Tongue (tissue), 2 donors: Measurements from ENCODE around the gene KNDC1. TPM values are rescaled to one million over a fixed set of nuclear protein-coding genes. Genes with fewer than 3 reads are reported as not detected.
"Not testable (repeated sequence)": the region's sequence is repeated elsewhere in the genome, so short reads cannot be mapped to it uniquely, and the experiment has no call there.

Experiments used
- DNase-seq: peaks from one replicate; pipeline ENCODE4 v3.0.0-alpha.2; 2015
- total RNA-seq: library from RNA; depleted of rRNA; stranded (reverse); fragments of >200 nt; gene quantifications from one replicate; pipeline ENCODE4 v1.2.3, GENCODE V29; 2014

KNDC1 gene
- total RNA-seq, 1 donor from 2014 or later, result 1.7 TPM

DNA sequence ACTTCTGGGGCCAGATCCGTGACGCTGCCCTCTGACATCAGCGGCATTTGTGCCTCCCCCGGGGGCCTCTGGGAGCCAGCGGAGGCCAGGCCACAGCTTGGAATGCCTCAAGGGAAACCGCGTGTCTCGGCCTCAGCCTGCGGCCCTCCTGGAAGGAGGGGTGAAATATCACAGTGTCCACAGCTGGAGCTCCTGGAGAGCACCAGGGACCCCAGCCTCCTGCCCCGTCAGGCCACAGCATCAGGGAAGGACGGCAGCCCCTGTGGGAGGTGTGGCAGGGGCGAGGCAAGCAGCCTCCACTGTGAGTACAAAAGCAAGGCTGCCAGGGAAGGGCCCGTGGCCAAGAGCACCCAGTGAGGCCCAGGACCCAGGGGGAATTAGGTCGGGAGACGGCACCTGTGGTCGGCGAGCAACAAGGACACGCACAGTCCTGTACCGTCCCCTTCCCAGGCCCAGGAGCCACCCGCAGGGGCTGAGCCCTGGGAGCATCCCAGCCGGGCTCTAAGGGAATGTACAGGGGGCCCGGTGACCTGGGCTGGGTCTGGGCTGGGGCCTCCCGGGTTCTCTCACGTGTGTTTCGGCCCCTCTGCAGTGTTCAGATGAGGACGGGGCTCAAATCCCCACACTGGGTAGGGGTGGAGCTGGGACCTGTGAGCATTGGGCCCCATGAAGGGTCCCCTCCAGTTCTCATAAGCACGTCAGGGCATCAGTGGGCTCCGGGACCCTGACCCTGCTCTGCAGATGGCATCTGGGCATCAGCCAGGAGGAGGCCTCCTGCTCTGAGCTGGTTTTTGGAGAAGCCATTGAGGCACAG lies 18.7 kb upstream of the KNDC1 start:
- DNase-seq, result no peak

DNA sequence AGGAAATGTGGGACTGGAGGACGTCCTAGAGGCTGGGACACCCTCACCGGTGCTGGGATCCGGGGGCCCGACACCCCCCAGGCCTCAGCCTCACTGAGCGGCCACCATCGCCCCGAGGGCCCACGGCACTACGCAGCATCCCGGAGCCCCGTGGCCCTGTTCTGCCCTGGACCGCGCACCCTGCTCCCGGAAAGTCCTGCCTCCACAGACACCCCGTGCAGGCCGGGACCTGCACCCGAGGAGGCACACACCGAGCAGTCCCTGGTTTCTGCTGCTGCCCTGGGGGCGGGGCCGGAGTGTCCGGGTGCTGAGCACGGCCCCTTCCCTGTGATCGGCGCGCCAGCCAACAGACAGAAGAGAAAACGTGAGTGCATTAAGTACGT lies 18.1 kb upstream of the KNDC1 start:
- DNase-seq, result no peak

GRCh38 chr10:133142523-133143199 lies 17.4 kb upstream of the KNDC1 start:
- DNase-seq, result no peak

DNA sequence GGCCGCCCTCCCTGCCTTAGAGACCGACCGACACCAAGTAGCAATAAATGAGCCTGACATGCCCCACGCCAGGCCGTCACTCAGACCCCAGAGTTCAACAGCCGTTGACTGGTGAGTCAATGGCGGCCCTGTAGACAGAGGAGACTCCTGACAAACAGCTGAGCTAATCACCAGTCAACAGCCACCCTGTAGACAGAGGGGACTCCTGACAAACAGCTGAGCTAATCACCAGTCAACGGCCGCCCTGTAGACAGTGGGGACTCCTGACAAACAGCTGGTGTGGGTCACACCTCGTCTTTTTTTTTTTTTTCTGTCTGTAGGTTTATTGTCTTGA lies 16.9 kb upstream of the KNDC1 start:
- peak; percentile 60 for DNase-seq

- no peak for DNase-seq
These were observed 16.5 kb upstream of the KNDC1 start for GRCh38 chr10:133143546-133143945.

DNA sequence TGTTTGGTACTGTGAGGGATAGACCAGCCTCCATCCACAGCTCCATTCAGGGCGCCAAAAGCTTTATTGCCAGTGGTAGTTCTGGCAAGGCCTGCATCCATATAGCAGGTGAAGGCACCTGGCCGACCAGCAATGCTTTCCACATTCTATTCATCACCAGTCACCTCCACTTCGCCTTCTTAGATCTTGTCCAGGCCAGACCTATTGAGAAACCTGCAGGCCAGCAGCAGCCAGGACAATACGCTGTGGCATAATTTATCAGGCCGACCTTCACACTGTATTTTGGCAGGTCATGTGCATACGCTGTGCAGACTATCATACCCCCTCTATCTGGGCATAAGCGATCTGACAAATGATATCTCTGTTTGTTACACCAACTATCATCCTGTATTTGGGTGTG lies 15.2 kb upstream of the KNDC1 start:
- no peak for DNase-seq

GRCh38 chr10:133150226-133150625 lies 9.8 kb upstream of the KNDC1 start:
- DNase-seq, result no peak

DNA sequence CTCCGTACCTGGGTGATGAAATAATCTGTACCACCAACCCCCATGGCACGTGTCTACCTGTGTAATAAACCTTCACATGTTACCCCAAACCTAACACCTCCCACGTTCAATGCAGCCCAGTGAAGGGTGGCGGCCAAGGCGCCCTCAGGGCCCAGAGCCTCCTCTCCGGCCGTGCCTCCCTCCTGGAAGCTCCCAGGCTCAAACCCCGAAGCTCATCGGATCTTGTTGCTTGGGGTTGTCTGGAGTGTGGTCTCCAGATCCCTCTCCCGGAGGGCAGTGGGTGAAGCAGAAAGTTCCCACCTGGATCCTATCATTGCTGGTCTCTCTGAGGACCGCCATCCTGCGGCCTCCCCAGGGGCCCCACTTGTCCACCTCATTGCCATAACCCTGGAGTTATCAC lies 9.4 kb upstream of the KNDC1 start:
- DNase-seq, result no peak

GRCh38 chr10:133151071-133151470 lies 8.9 kb upstream of the KNDC1 start:
- not testable (repeated sequence) for DNase-seq

GRCh38 chr10:133151543-133151972 lies 8.5 kb upstream of the KNDC1 start:
- no peak for DNase-seq

GRCh38 chr10:133154411-133154810 lies 5.6 kb upstream of the KNDC1 start:
- DNase-seq, result no peak

DNA sequence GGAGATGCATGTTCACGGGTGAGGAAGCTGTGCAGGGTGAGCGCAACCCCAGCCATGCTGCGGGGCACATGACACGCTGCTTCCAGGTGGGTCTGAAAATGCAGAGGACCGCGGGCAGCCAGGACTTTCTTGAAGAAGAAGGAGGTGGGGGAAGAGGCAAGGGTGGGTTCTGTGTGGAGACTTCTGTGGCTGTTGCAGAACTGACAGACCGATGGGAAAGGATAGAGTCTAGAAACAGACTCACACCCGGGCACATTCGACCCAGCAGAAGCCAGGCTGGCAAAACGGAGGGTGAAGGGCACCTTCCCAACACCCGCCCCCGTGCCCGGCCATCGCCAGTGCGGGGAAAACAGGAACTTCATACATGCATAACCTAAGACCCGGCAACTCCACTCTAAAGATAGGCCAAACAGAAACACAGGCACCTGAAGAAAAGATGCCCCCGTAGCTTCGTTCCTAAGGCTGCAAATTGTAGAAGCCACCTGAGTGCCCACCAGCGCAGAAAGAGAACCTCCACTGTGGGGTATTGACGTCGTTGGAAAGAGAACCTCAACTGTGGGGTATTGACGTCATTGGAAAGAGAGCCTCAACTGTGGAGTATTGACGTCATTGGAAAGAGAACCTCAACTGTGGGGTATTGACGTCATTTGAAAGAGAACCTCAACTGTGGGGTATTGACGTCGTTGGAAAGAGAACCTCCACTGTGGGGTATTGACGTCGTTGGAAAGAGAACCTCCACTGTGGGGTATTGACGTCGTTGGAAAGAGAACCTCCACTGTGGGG lies 4.8 kb upstream of the KNDC1 start:
- no peak for DNase-seq

- DNase-seq, result no peak
These were observed 3.1 kb upstream of the KNDC1 start for GRCh38 chr10:133156674-133157579.

- DNase-seq, result no peak
These were observed 2.2 kb upstream of the KNDC1 start for GRCh38 chr10:133157662-133158436.

GRCh38 chr10:133158437-133158755 lies 1.6 kb upstream of the KNDC1 start:
- DNase-seq, result no peak

- peak; percentile 78 for DNase-seq
These were observed 1.0 kb upstream of the KNDC1 start for GRCh38 chr10:133158756-133159610.

GRCh38 chr10:133159611-133159949 lies 439 bp upstream of the KNDC1 start:
- DNase-seq, result no peak

DNA sequence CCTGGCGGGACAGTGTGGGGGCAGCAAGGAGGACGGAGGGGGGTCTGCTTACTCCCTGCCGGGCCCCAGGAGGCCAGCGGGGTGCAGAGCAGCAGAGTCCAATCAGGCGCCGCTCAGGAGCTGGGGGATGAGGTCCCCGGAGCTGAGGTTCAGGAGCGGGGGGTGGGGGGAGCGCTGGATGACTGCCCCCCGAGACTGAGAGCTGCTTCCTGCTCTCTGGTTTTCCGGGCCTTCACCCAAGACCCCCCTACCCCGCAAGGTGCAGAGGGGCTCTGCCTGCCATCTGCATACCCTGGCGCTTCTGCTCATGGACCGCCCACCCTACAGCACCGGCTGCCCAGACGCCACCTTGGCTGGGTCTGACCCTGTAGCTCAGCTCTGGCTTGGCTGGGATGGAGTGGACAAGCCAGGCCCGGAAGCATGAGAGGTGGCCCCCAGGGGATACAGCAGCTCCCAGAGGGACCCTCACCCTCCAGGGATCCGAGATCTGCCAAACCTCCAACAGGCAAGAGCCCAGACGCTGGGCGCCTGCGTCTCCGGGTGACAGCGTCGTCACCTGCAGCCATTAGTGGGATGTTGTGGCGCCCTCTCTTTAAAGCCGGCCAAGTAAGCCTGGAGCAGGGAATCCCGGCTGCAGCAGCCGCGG lies 930 bp downstream of the KNDC1 start:
- DNase-seq, result no peak

DNA sequence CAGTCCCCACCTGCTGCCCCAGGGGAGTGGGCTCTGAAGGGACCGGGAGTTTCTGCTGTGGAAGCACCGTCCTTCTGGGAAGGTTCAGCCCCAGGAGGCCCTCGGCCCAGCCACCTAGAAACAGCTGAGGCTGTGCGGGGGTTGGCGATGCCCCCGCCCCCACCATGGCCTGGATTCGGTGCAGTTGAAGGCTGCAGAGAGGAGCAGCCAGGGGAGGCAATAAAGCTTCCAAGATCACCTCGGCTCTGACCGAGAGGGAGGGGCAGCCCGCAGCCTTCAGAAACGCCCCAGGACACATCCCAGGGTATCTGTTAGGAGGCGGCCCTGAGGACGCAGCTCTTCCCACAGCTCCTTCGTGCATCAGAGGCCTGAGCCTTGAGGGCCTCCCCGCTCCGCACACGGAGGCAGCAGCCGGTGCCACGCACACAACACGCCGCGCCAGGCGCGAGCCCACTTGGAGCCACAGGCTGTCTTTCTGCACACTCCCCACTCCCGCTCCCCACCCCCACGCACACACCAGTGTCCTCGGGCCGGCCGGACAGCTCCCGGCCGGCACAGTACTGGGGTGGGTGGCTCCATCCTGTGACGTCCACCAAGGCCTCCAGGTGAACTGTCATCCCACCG lies 1.6 kb downstream of the KNDC1 start:
- DNase-seq, result no peak
